Caco-2 (cell line): ENCODE data around the gene MRGPRF. TPM values are rescaled to one million over a fixed set of nuclear protein-coding genes. Genes with fewer than 3 reads are reported as not detected.
A peak's percentile ranks its signal among the peaks of the same experiment; 100 is the strongest.
"Not testable (repeated sequence)": the region's sequence is repeated elsewhere in the genome, so short reads cannot be mapped to it uniquely, and the experiment has no call there.

Experiments used
- BruUV-seq: library from RNA; stranded (reverse); fragments of 400-500 nt; replicated peaks from 2 replicates; lab custom pipeline; 2021; lab: Mats Ljungman, UMichigan
- CTCF ChIA-PET: fragments of 300-600 bp; sonication (Branson Sonifier 250); formaldehyde crosslinking; loops from one replicate; lab custom pipeline; 2022; ENCODE audit warnings: antibody characterized with exemption; lab: Charles Lee
- POLR2A ChIA-PET: fragments of 300-600 bp; sonication (Branson Sonifier 250); formaldehyde crosslinking; loops from one replicate; lab custom pipeline; 2022; ENCODE audit warnings: antibody characterized with exemption; lab: Charles Lee
- DNase-seq, 2 experiments: peaks; one replicate each; pipeline versions ENCODE4 v3.0.0 to v3.0.0-alpha.2; 2020 to 2022
- H3K27me3 ChIP-seq: replicated peaks from 2 replicates; pipeline ENCODE4 v1.6.0; 2011; ENCODE audit warnings: low read length; ENCODE audit not compliant: control insufficient read depth, insufficient read depth
- H3K36me3 ChIP-seq: 2 replicates; pipeline ENCODE4 v1.5.1; 2011; ENCODE audit warnings: low read length; ENCODE audit not compliant: control insufficient read depth, insufficient read depth
- H3K4me1 ChIP-seq: fragments of 250-450 bp; sonication (Bioruptor Pico); 2 replicates; pipeline ENCODE4 v1.5.1; 2020; ENCODE audit warnings: mild to moderate bottlenecking
- H3K4me3 ChIP-seq: 2 replicates; pipeline ENCODE4 v1.5.1; 2011; ENCODE audit warnings: low read depth, mild to moderate bottlenecking, control low read depth, low read length
- H3K9me3 ChIP-seq: fragments of 250-450 bp; sonication (Bioruptor Pico); 2 replicates; pipeline ENCODE4 v1.5.1; 2020; ENCODE audit warnings: mild to moderate bottlenecking, moderate library complexity
- H3K27ac Mint-ChIP-seq: one replicate; pipeline ENCODE4 v1.8.0; 2022; ENCODE audit warnings: mixed read lengths; ENCODE audit not compliant: unreplicated experiment
- H3K27me3 Mint-ChIP-seq: one replicate; pipeline ENCODE4 v1.8.0; 2022; ENCODE audit warnings: mixed read lengths; ENCODE audit not compliant: insufficient read depth, unreplicated experiment
- H3K36me3 Mint-ChIP-seq: one replicate; pipeline ENCODE4 v1.8.0; 2022; ENCODE audit warnings: mild to moderate bottlenecking, mixed read lengths; ENCODE audit not compliant: insufficient read depth, unreplicated experiment
- H3K4me1 Mint-ChIP-seq: one replicate; pipeline ENCODE4 v1.8.0; 2022; ENCODE audit warnings: low read depth, mixed read lengths; ENCODE audit not compliant: unreplicated experiment
- H3K4me3 Mint-ChIP-seq: one replicate; pipeline ENCODE4 v1.8.0; 2022; ENCODE audit warnings: mild to moderate bottlenecking, moderate library complexity, mixed read lengths; ENCODE audit not compliant: unreplicated experiment
- H3K9me3 Mint-ChIP-seq: one replicate; pipeline ENCODE4 v1.8.0; 2022; ENCODE audit warnings: mixed read lengths; ENCODE audit not compliant: unreplicated experiment
- intact Hi-C: fragments of 100-400 bp; cut with micrococcal nuclease; formaldehyde crosslinking; loops from one replicate; pipeline ENCODE4 v1.10.0; 2022; ENCODE audit not compliant: unreplicated experiment
- total RNA-seq: library from RNA; stranded (reverse); gene quantifications from 2 replicates; pipeline ENCODE4 v1.2.3, GENCODE V29; 2022
- TF ChIP-seq, protein P1 (sequence below), 2 experiments: fragments of 200-600 bp in 1 of 2; IDR thresholded peaks; 1 replicate in 1 of 2; 2 replicates in 1 of 2; pipeline versions ENCODE4 v1.5.1 to v1.8.0; 2011 to 2022; ENCODE audit warnings: antibody characterized with exemption in 1 of 2, control low read depth in 1 of 2, inconsistent platforms in 1 of 2, low read depth in 1 of 2, low read length in 1 of 2, mild to moderate bottlenecking in 1 of 2, moderate library complexity in 1 of 2; ENCODE audit not compliant: insufficient read depth in 1 of 2, severe bottlenecking in 1 of 2, unreplicated experiment in 1 of 2

The MRGPRF gene
- total RNA-seq, 1 experiment from 2014 or later = 0.14 TPM

DNA sequence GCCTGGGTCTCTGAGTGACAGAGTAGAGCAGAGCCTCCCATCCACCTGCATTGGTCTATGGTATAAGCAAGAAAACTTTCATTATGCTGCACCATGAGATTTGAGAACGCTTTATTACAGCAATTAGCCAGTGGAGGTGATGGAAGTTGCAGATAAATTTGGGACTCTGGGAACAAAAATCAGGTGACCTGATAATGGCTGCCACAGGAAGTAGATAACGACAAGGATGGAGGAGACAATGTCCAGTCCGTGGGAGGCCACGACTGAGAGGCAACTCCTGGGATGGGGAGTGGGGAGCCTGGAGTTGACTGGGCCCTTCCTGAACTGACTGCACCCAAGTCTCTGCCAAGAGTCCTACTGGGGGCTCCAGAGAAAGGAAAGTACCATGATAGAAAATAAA, 37.0 kb downstream of the MRGPRF start:
- no TSS peak for BruUV-seq
- ChIA-PET CTCF (no interaction called here), POLR2A (no interaction called here)
- DNase-seq = peak in 1 of 2 experiments; percentile 21
- no peaks in the 10 kb centered on the region for H3K36me3 ChIP-seq
- Mint-ChIP-seq H3K4me3 (no peak overlapping the region), H3K4me1 (peaks cover 23% of the 10 kb centered on the region), H3K36me3 (no peaks in the 10 kb centered on the region), H3K9me3 (no peaks in the 10 kb centered on the region), H3K27ac (no peak overlapping the region), H3K27me3 (no peaks in the 10 kb centered on the region)
- 0 out of 2 replicates have a peak, but pooled peaks cover 5% of the 10 kb centered on the region for H3K9me3 ChIP-seq
- H3K4me3 ChIP-seq = no peak overlapping the region
- TF ChIP-seq, protein P1, sequence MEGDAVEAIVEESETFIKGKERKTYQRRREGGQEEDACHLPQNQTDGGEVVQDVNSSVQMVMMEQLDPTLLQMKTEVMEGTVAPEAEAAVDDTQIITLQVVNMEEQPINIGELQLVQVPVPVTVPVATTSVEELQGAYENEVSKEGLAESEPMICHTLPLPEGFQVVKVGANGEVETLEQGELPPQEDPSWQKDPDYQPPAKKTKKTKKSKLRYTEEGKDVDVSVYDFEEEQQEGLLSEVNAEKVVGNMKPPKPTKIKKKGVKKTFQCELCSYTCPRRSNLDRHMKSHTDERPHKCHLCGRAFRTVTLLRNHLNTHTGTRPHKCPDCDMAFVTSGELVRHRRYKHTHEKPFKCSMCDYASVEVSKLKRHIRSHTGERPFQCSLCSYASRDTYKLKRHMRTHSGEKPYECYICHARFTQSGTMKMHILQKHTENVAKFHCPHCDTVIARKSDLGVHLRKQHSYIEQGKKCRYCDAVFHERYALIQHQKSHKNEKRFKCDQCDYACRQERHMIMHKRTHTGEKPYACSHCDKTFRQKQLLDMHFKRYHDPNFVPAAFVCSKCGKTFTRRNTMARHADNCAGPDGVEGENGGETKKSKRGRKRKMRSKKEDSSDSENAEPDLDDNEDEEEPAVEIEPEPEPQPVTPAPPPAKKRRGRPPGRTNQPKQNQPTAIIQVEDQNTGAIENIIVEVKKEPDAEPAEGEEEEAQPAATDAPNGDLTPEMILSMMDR (IDR thresholded peaks at IDR 0.05; ENCODE audit: insufficient read depth in 1 of 2, low read depth in 1 of 2, low read length in 1 of 2, severe bottlenecking in 1 of 2, unreplicated experiment in 1 of 2) = no peak
- peaks cover 12% of the 10 kb centered on the region for H3K4me1 ChIP-seq
- no peaks in the 10 kb centered on the region for H3K27me3 ChIP-seq
- intact Hi-C loops = no loop called here

DNA sequence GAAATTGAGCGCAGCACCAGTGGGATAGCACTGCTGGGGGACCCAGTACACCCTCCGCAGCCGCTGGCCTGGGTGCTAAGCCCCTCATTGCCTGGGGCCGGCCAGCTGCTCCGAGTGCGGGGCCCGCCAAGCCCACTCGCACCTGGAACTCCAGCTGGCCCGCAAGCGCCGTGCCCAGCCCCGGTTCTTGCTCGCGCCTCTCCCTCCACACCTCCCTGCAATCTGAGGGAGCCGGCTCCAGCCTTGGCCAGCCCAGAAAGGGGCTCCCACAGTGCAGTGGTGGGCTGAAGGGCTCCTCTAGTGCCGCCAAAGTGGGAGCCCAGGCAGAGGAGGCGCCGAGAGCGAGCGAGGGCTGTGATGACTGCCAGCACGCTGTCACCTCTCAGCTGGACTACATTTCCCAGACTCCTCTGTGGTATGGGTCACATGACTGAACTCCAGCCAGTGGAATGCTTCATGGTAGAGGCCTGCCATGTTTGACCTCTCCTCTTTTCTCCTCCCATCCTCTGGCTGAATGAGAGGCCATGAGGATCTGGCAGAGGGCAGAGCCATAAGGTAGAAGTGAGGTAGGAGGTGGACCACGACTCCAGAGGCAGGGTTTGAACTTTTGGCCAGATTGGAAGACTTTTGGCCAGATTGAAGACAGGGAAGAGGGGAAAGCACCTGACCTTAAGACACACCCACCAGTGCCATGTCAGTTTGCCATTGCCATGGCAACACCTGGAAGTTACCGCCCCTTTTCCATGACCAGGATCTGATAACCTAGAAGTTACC, 38.4 kb downstream of the MRGPRF start:
- Histone ChIP-seq H3K4me1 (peaks cover 12% of the 10 kb centered on the region), H3K27me3 (no peaks in the 10 kb centered on the region), H3K4me3 (no peak overlapping the region), H3K9me3 (0 out of 2 replicates have a peak, but pooled peaks cover 5% of the 10 kb centered on the region), H3K36me3 (no peaks in the 10 kb centered on the region)
- H3K4me1 Mint-ChIP-seq = peaks cover 23% of the 10 kb centered on the region
- H3K27me3 Mint-ChIP-seq = no peaks in the 10 kb centered on the region
- BruUV-seq = no TSS peak
- H3K36me3 Mint-ChIP-seq = no peaks in the 10 kb centered on the region
- no peak overlapping the region for H3K4me3 Mint-ChIP-seq
- ChIA-PET POLR2A (no interaction called here), CTCF (no interaction called here)
- peak; percentile 66 to 73 for DNase-seq
- H3K9me3 Mint-ChIP-seq = no peaks in the 10 kb centered on the region
- H3K27ac Mint-ChIP-seq = peak overlapping the region; percentile 75
- TF ChIP-seq, protein P1 (IDR thresholded peaks at IDR 0.05; ENCODE audit: insufficient read depth in 1 of 2, low read depth in 1 of 2, low read length in 1 of 2, severe bottlenecking in 1 of 2, unreplicated experiment in 1 of 2) = no peak
- intact Hi-C loops = loop anchor here (2.0 kb wide), 1 partner anchor 50 kb away; no protein-coding TSS in a partner anchor

DNA sequence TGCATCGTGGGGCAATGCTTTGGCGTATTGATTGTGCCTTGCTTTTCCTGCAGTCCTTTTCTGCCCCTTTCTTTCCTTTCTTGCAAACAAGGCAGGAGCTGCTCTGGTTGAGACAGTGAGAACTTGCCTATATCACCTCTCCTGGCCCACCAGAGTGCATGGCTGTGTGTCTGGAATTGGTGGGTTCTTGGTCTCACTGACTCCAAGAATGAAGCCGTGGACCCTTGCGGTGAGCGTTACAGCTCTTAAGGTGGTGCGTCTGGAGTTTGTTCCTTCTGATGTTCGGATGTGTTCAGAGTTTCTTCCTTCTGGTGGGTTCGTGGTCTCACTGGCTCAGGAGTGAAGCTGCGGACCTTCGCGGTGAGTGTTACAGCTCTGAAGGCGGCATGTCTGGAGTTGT, 39.3 kb downstream of the MRGPRF start:
- BruUV-seq, H3K36me3 Mint-ChIP-seq, H3K9me3 Mint-ChIP-seq, H3K27ac Mint-ChIP-seq, H3K36me3 ChIP-seq, H3K4me3 ChIP-seq, POLR2A ChIA-PET, H3K4me3 Mint-ChIP-seq, H3K9me3 ChIP-seq, H3K27me3 ChIP-seq, H3K27me3 Mint-ChIP-seq, CTCF ChIA-PET: not testable (repeated sequence)
- peak in 1 of 2 experiments; percentile 5 for DNase-seq
- H3K4me1 Mint-ChIP-seq = peaks cover 23% of the 10 kb centered on the region
- H3K4me1 ChIP-seq = peaks cover 12% of the 10 kb centered on the region
- intact Hi-C loops = loop anchor here (2.0 kb wide), 1 partner anchor 51 kb away; no protein-coding TSS in a partner anchor
